ENCODE results near the gene DLGAP1.

Gene DLGAP1

DNA sequence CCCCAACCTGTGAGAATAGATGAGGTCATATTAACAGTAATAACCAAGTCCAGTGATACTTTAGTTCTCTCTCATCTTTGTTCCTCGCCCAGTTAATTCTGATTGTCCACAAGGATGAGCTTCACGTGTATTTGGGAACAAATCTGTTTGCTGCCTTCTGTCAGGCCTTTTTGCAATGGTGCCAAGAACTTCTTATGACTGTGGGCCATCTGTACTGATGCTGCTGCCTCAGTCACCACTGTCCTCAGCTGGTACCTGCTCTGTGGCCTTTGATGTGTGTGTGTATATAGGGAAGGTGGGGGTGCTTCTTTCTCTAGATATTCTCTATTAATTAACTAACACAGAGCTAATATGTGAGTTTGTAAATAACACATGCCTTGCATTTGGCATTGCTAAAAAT lies 612.3 kb downstream of the DLGAP1 start:
- no peak for DNase-seq

DNA sequence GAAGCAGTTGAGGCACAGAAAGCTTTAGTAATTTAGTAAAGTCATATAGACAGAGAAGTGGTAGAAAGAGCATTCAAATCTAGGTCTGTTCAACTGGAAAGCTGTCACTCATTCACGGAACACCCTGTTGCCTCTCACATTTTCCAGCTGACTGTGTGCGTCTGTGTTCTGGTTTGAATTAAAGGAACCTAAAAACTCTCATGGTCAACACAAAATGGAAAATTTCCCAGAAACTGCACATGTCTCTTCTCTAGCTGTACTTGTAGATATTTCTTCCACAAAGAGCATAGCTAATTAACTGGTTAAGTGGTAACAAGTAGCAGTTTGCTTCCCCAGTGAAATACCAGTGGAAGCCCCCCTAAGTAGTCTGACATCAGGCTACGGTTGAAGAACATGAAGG lies 614.3 kb downstream of the DLGAP1 start:
- DNase-seq = no peak

- DNase-seq = no peak
These were observed 615.5 kb downstream of the DLGAP1 start for GRCh38 chr18:3839581-3839981.

- DNase-seq = no peak
These were observed 618.4 kb downstream of the DLGAP1 start for GRCh38 chr18:3836483-3837335.

- no peak for DNase-seq
These were observed 623.0 kb downstream of the DLGAP1 start for GRCh38 chr18:3832025-3832638.

- no peak for DNase-seq
These were observed 624.5 kb downstream of the DLGAP1 start for GRCh38 chr18:3830604-3831003.

DNA sequence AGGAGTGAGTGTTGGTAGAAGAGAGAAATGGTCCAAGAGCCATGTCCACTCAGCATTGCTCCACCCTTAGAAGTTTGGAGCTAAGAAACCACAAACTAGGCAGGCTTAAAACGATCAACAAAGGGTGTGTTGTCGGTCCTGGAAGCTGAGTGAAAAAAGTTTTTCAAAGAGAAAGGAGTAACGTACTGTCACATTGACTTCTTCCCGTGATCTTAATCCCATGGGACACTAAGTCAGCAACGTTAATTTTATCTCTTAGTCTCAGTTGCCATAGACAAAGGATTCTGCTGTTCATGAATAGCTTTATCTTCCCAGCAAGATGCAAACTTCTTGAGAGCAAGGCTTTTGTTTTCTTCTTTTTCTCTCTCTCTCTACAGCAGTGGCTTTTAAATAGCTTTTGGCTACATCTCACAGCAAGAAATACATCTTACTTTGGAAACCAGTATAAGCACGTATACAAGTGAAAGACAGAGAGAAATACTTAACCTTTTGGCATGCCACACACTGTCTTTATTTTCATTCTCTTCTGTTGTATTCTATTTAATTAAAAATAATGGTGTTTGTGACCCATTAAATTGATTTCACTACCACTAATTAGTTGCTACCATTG lies 627.8 kb downstream of the DLGAP1 start:
- no peak for DNase-seq

DNA sequence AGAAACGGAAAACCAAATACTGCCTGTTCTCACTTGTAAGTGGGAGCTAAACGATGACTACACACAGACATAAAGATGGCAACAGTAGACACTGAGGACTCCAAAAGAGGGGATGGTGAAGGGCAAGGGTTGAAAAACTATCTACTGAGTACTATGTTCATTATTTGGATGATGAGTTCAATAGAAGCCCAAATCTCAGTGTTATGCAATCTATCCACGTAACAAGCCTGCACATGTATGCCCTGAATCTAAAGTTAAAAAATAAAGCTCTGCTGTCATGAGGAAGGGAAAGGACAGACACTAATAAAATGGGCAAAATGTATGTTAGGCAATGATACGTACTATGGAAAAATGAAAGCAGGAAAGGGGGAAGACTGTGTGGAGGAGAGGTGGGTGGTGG lies 629.1 kb downstream of the DLGAP1 start:
- DNase-seq = no peak

DNA sequence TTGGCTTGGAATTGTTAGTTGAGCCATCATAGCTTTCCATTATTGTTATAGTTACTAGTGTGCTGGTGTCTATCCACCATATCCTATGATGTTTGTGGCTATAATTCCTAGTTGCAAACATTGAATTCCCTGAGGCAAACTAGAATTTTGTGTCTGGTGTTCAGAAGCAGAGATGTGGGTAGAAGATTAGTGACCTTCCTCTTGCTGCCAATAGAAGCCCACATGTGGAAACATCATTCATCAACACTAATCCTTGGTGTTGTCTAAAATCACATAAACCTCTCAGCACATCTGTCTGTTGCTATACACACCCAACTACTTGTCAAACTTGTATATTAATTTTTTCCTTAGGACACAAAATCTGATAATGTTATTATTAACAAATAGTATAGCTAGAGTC lies 631.0 kb downstream of the DLGAP1 start:
- DNase-seq = no peak

- DNase-seq = no peak
These were observed 632.0 kb downstream of the DLGAP1 start for GRCh38 chr18:3823073-3823472.

- DNase-seq = no peak
These were observed 633.6 kb downstream of the DLGAP1 start for GRCh38 chr18:3821524-3821923.

GRCh38 chr18:3819961-3820360 lies 635.1 kb downstream of the DLGAP1 start:
- no peak for DNase-seq

DNA sequence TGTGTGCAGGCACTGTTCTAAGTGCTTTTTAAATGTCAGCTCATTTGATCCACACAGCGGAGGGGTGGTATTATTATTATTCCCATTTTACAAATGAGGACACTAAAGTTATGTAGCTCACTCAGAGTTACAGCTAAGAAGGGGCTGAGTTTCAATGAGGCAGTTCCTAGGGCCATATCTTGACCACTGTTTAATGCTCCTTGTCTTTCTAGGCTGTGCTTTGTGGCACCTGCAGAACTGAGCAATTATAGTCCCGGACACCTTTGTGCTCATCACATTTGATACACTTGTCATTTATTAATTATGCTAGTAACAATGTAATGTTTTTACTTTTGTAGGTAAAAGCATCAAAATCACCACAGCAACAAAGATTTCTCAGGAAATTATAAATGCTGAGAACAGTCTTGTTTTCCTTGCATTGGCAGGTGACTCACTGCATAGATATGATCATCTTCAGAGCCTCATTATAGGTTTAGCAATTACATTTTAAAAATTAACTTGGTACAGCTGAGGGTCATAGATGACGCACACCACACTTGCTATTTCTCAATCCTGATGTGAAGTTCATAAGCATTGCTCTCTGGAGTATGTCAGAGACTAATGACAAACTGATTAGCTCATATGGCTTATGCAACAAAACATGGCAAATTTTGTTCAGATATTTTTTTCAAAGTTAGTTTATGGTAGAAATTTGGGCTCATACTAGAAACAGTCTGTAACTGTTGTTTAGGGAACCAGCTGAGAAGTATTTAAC lies 638.3 kb downstream of the DLGAP1 start:
- no peak for DNase-seq

GRCh38 chr18:3815991-3816390 lies 639.1 kb downstream of the DLGAP1 start:
- DNase-seq = no peak

DNA sequence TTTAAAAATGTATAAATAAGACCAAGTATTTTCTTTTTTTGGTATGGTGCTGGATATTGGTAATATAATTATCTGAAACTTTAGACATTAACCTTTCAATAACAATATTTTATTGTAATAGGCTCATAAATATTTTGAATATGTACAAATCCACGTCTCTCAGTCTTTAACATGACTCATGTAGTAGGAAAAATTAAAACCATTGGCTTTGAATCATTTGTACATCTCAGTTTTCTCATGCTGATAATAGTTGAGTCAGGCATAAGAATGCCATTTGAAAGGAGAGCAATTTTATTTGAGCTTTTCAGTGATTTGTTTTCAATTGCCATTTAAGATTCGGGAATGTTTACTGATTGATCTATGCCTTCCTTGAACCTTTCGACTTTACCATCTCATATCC lies 640.3 kb downstream of the DLGAP1 start:
- DNase-seq = no peak

GRCh38 chr18:3810296-3810695 lies 644.8 kb downstream of the DLGAP1 start:
- no peak for DNase-seq

- no peak for DNase-seq
These were observed 645.9 kb downstream of the DLGAP1 start for GRCh38 chr18:3808985-3809780.

- DNase-seq = no peak
These were observed 648.5 kb downstream of the DLGAP1 start for GRCh38 chr18:3806656-3807055.

- DNase-seq = no peak
These were observed 650.8 kb downstream of the DLGAP1 start for GRCh38 chr18:3804336-3804735.

GRCh38 chr18:3803350-3803749 lies 651.8 kb downstream of the DLGAP1 start:
- no peak for DNase-seq

DNA sequence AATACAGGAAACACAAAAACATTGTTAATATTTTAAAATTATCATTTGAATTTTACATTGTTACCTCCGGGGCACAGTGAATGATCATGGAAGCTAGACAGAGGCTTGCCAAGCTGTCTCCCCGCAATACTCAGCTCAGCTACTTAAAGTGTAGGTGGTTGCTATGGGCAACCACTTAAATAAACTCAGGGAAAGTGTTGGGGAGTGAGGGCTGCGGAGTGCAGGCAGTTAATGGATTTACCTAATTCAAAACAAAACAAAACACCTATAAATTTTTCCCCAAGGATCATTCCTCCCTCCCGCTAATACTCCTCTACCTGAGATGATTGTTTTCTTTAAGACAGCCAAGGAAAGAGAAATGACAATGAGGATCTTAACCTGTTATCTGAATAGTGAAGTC lies 655.6 kb downstream of the DLGAP1 start:
- DNase-seq = no peak

DNA sequence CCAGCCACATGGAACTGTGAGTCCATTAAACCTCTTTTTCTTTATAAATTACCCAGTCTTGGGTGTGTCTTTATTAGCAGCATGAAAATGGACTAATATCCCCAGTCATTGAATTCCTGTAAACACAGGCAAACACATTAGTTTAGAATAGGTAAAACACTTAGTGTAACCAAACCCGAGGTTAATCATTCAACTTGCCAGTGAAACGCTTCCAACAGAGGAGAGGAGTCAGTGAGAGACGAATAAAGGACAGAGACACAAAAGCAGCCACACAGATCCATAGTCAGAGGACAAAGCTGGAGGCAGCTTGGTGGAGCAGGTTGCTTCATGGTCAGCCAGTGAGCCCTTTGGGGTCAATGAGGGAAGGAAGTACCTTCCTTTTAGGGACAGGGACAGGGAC lies 657.1 kb downstream of the DLGAP1 start:
- DNase-seq = no peak

- no peak for DNase-seq
These were observed 658.7 kb downstream of the DLGAP1 start for GRCh38 chr18:3796434-3796833.

All from cortex of kidney (tissue), 1 donor.